Measurements from ENCODE around the gene FOS.

Gene FOS

GRCh38 chr14:75244121-75244520, 34.5 kb upstream of the FOS start:
- no peak for ATAC-seq
- no peaks in the 10 kb centered on the region for H3K36me3 Mint-ChIP-seq (ENCODE audit: low read depth)
- no peaks in the 10 kb centered on the region for H3K9me3 Mint-ChIP-seq

DNA sequence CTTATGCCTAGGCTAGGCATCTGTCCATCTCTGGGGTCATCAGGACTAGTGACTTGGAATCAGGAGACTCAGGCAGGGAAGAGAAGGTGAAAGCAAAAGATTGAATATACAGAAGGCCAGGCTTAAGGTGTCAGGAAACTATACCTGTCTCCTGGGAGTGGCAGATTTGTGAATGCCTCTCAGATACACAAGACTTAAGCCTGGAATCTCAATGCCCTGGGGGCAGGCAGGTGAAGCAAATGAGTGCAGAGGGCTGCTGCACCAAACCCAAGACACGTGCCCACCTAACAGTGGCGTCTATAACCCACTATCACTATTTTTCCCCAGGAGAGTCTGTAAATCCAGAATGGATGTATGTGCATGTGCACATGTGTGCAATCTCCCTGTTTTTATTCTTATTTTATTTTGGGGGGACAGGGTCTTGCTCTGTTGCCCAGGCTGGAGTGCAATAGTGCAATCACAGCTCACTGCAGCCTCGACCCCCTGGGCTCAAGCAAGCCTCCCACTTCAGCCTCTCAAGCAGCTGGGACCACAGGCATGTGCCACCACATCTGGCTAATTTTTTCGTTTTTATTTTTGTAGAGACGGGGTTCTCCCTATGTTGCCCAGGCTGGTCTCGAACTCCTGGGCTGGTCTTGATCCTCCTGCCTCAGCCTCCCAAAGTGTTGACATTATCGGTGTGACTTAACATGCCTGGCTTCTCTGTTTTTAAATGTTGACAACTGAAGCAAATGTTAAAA, 31.9 kb upstream of the FOS start:
- H3K27ac Mint-ChIP-seq: peak overlapping the region; percentile 81
- H3K27me3 Mint-ChIP-seq: peaks cover 4% of the 10 kb centered on the region
- ATAC-seq (no peak), DNase-seq (no peak)
- peaks cover 46% of the 10 kb centered on the region for H3K4me1 Mint-ChIP-seq
- no peaks in the 10 kb centered on the region for H3K9me3 Mint-ChIP-seq
- H3K36me3 Mint-ChIP-seq (ENCODE audit: low read depth): peaks cover 2% of the 10 kb centered on the region
- H3K4me3 Mint-ChIP-seq: peak overlapping the region; percentile 55

More at GRCh38 chr14:75244121-75244520, 34.5 kb upstream of the FOS start:
- Mint-ChIP-seq H3K27ac (no peak overlapping the region), H3K4me1 (peaks cover 26% of the 10 kb centered on the region), H3K4me3 (no peak overlapping the region), H3K27me3 (peaks cover 2% of the 10 kb centered on the region)
- DNase-seq: no peak

GRCh38 chr14:75247286-75247922, 31.2 kb upstream of the FOS start:
- DNase-seq: peak; percentile 66
- H3K4me3 Mint-ChIP-seq: peak overlapping the region; percentile 55
- H3K9me3 Mint-ChIP-seq: no peaks in the 10 kb centered on the region
- peaks cover 2% of the 10 kb centered on the region for H3K36me3 Mint-ChIP-seq (ENCODE audit: low read depth)
- H3K27ac Mint-ChIP-seq: peak overlapping the region; percentile 81
- H3K4me1 Mint-ChIP-seq: peaks cover 51% of the 10 kb centered on the region
- ATAC-seq: peak; percentile 50
- peaks cover 4% of the 10 kb centered on the region for H3K27me3 Mint-ChIP-seq

- Mint-ChIP-seq H3K36me3 (ENCODE audit: low read depth) (peaks cover 2% of the 10 kb centered on the region), H3K4me3 (peak overlapping the region; percentile 55), H3K4me1 (peaks cover 51% of the 10 kb centered on the region), H3K9me3 (no peaks in the 10 kb centered on the region), H3K27me3 (peaks cover 4% of the 10 kb centered on the region), H3K27ac (peak overlapping the region; percentile 81)
- ATAC-seq (no peak), DNase-seq (no peak)
These were observed 30.7 kb upstream of the FOS start for GRCh38 chr14:75247939-75248338.

DNA sequence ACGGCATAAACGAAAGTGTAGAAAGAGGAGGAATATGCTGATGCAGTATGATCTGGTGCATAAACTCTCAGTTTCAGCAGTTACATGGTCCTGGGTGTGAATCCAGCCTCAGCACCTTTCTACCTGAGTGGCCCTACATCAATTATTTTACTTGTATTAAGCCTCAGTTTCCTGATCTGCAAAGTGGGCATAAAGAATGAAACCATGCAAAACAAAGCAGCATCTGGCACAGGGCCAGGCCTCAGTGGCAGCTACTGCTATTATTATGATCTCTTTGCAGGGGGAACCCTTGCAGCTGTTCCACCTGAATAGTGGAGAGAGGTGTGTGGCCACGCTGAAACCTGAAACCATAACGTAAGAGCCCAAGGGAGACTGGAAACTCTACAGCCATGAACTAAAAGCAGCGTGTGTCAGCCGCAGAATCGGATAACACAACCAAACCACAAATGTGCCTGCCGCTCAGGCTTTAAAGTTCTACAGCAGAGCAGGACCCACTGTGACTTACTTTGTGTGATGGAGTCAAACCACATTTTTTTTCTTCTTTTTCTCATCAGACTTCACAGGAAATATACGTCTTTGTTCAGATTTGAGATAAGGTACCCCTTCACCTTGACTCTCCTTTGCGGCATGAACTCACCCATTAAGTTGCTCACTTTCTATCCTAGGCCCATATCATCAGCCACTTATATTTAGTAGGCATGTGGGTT, 29.2 kb upstream of the FOS start:
- H3K27me3 Mint-ChIP-seq: peaks cover 4% of the 10 kb centered on the region
- peak; percentile 77 for DNase-seq
- H3K27ac Mint-ChIP-seq: peak overlapping the region; percentile 91
- peak; percentile 85 for ATAC-seq
- H3K4me1 Mint-ChIP-seq: peaks cover 51% of the 10 kb centered on the region
- peak overlapping the region; percentile 50 for H3K4me3 Mint-ChIP-seq
- H3K9me3 Mint-ChIP-seq: no peaks in the 10 kb centered on the region
- H3K36me3 Mint-ChIP-seq (ENCODE audit: low read depth): peaks cover 2% of the 10 kb centered on the region

- Mint-ChIP-seq H3K27me3 (peaks cover 6% of the 10 kb centered on the region), H3K27ac (peak overlapping the region; percentile 91), H3K4me1 (peaks cover 51% of the 10 kb centered on the region), H3K36me3 (ENCODE audit: low read depth) (peaks cover 2% of the 10 kb centered on the region), H3K4me3 (peak overlapping the region; percentile 50), H3K9me3 (no peaks in the 10 kb centered on the region)
- ATAC-seq (no peak), DNase-seq (no peak)
These were observed 28.7 kb upstream of the FOS start for GRCh38 chr14:75249958-75250336.

- DNase-seq (no peak), ATAC-seq (no peak)
- H3K36me3 Mint-ChIP-seq (ENCODE audit: low read depth): peaks cover 2% of the 10 kb centered on the region
- H3K4me3 Mint-ChIP-seq: no peak overlapping the region
- peak overlapping the region; percentile 65 for H3K27ac Mint-ChIP-seq
- peaks cover 8% of the 10 kb centered on the region for H3K27me3 Mint-ChIP-seq
- no peaks in the 10 kb centered on the region for H3K9me3 Mint-ChIP-seq
- peaks cover 51% of the 10 kb centered on the region for H3K4me1 Mint-ChIP-seq
These were observed 27.8 kb upstream of the FOS start for GRCh38 chr14:75250800-75251199.

GRCh38 chr14:75252254-75252837, 26.3 kb upstream of the FOS start:
- ATAC-seq (no peak), DNase-seq (no peak)
- peaks cover 2% of the 10 kb centered on the region for H3K36me3 Mint-ChIP-seq (ENCODE audit: low read depth)
- no peak overlapping the region for H3K4me3 Mint-ChIP-seq
- H3K27ac Mint-ChIP-seq: no peak overlapping the region
- peaks cover 6% of the 10 kb centered on the region for H3K27me3 Mint-ChIP-seq
- H3K9me3 Mint-ChIP-seq: no peaks in the 10 kb centered on the region
- peaks cover 46% of the 10 kb centered on the region for H3K4me1 Mint-ChIP-seq

DNA sequence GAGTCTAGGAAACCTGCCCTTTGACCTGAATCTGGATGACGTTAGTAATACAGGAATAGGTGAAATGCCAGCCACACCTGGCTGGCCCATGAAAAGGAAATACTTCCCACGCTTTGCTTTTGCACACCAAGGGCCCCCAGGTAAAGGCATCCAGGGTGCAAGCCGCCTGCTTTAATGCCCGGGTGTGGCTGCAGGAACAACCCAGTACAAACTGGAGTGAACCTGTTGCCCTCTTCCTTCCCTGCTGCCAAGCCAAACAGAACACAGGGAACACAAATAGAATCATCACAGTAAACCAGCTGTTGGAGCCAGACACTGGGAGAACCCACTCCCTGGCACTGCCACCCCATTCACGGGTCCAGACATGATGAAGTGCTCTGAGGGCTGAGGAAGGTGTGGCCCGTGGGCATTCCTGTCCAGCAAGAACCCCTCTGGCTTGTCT, 24.2 kb upstream of the FOS start:
- Mint-ChIP-seq H3K27me3 (peaks cover 5% of the 10 kb centered on the region), H3K4me3 (no peak overlapping the region), H3K4me1 (peaks cover 40% of the 10 kb centered on the region), H3K27ac (peak overlapping the region; percentile 26), H3K9me3 (no peaks in the 10 kb centered on the region), H3K36me3 (ENCODE audit: low read depth) (peaks cover under 1% of the 10 kb centered on the region)
- ATAC-seq (no peak), DNase-seq (no peak)

- no peak overlapping the region for H3K4me3 Mint-ChIP-seq
- no peak overlapping the region for H3K27ac Mint-ChIP-seq
- ATAC-seq: no peak
- H3K27me3 Mint-ChIP-seq: peaks cover 4% of the 10 kb centered on the region
- peaks cover 40% of the 10 kb centered on the region for H3K4me1 Mint-ChIP-seq
- no peak for DNase-seq
- H3K9me3 Mint-ChIP-seq: no peaks in the 10 kb centered on the region
- H3K36me3 Mint-ChIP-seq (ENCODE audit: low read depth): no peaks in the 10 kb centered on the region
These were observed 23.6 kb upstream of the FOS start for GRCh38 chr14:75254901-75255584.

DNA sequence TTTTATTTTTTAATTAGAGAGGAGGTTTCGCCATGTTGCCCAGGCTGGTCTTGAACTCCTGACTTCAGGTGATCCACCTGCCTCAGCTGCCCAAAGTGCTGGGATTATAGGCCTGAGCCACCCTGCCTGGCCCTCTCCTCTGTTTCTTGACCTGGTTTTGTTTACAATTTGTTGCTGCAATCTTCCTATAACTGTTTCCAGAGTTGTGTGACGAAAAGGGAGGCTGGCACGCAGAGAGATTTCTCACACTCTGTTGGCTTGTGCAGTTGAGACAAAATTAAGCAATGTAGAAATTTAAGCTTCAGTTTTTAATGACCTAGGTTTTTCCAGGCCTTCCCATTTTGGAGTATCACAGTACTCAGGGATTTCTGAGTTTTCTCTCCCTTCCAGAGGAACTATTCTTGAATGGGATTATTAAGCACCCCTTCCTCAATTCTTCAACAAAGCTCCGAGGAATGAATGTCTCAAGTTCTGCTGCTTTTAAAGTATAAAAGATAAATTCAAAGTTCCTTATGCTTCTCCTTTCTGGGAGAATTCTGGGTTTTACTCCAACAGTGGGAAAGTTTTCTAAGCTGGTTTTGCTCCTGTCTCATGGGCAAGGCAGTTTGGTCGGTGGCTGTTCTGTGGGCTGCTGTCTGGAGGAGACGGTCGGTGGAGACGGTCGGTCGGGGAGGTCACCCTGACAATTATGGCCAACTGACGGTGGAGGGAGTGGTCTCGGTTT, 20.4 kb upstream of the FOS start:
- H3K9me3 Mint-ChIP-seq: no peaks in the 10 kb centered on the region
- DNase-seq: no peak
- H3K27ac Mint-ChIP-seq: peak overlapping the region; percentile 95
- H3K36me3 Mint-ChIP-seq (ENCODE audit: low read depth): no peaks in the 10 kb centered on the region
- peaks cover 31% of the 10 kb centered on the region for H3K4me1 Mint-ChIP-seq
- H3K4me3 Mint-ChIP-seq: peak overlapping the region; percentile 72
- peaks cover 4% of the 10 kb centered on the region for H3K27me3 Mint-ChIP-seq
- no peak for ATAC-seq

- H3K36me3 Mint-ChIP-seq (ENCODE audit: low read depth): no peaks in the 10 kb centered on the region
- peak overlapping the region; percentile 80 for H3K4me3 Mint-ChIP-seq
- ATAC-seq: peak; percentile 99
- no peaks in the 10 kb centered on the region for H3K9me3 Mint-ChIP-seq
- DNase-seq: peak; percentile 99
- peaks cover 31% of the 10 kb centered on the region for H3K4me1 Mint-ChIP-seq
- peak overlapping the region; percentile 95 for H3K27ac Mint-ChIP-seq
- peaks cover 4% of the 10 kb centered on the region for H3K27me3 Mint-ChIP-seq
These were observed 19.7 kb upstream of the FOS start for GRCh38 chr14:75258803-75259509.

GRCh38 chr14:75259510-75259855, 19.1 kb upstream of the FOS start:
- no peak for DNase-seq
- Mint-ChIP-seq H3K27me3 (peaks cover 4% of the 10 kb centered on the region), H3K4me1 (peaks cover 31% of the 10 kb centered on the region), H3K36me3 (ENCODE audit: low read depth) (no peaks in the 10 kb centered on the region), H3K4me3 (peak overlapping the region; percentile 80), H3K27ac (peak overlapping the region; percentile 95), H3K9me3 (no peaks in the 10 kb centered on the region)
- no peak for ATAC-seq

Measured in activated naive CD8-positive, alpha-beta T cell treated with anti-CD3 and anti-CD28 coated beads, Interleukin-2, amount 50 U/mL, for 24 hours (primary cell).